Neural crest cell (in vitro differentiated cells): ENCODE measurements around the gene NUB1. TPM values are rescaled to one million over a fixed set of nuclear protein-coding genes. Genes with fewer than 3 reads are reported as not detected.

ENCODE experiments used
- DNase-seq: peaks from one replicate; pipeline ENCODE4 v3.0.0; 2021; ENCODE audit warnings: low read depth, mixed read lengths, low spot score
- H3K27ac Mint-ChIP-seq: one replicate; pipeline ENCODE4 v1.8.0; 2021; ENCODE audit warnings: mild to moderate bottlenecking, mixed read lengths; ENCODE audit not compliant: unreplicated experiment
- H3K27me3 Mint-ChIP-seq: 2 replicates; pipeline ENCODE4 v1.8.0; 2021; ENCODE audit warnings: low read depth, mild to moderate bottlenecking, mixed read lengths
- H3K36me3 Mint-ChIP-seq: 2 replicates; pipeline ENCODE4 v1.8.0; 2021; ENCODE audit warnings: low read depth, mild to moderate bottlenecking, mixed read lengths
- H3K4me1 Mint-ChIP-seq: 2 replicates; pipeline ENCODE4 v1.8.0; 2021; ENCODE audit warnings: mixed read lengths
- H3K4me3 Mint-ChIP-seq: one replicate; pipeline ENCODE4 v1.8.0; 2021; ENCODE audit warnings: mild to moderate bottlenecking, mixed read lengths
- H3K9me3 Mint-ChIP-seq: 2 replicates; pipeline ENCODE4 v1.8.0; 2021; ENCODE audit warnings: mixed read lengths
- total RNA-seq: library from RNA; stranded (reverse); gene quantifications from 2 replicates; pipeline ENCODE4 v1.2.1, GENCODE V29; 2021
- TF ChIP-seq, protein P1 (sequence below): fragments of 200-600 bp; sonication (generic); conservative IDR thresholded peaks from 2 replicates; pipeline ENCODE4 v1.5.0; 2021; ENCODE audit warnings: antibody characterized with exemption, mild to moderate bottlenecking

The NUB1 gene
- total RNA-seq, 1 donor from 2014 or later: 32.6 TPM

DNA sequence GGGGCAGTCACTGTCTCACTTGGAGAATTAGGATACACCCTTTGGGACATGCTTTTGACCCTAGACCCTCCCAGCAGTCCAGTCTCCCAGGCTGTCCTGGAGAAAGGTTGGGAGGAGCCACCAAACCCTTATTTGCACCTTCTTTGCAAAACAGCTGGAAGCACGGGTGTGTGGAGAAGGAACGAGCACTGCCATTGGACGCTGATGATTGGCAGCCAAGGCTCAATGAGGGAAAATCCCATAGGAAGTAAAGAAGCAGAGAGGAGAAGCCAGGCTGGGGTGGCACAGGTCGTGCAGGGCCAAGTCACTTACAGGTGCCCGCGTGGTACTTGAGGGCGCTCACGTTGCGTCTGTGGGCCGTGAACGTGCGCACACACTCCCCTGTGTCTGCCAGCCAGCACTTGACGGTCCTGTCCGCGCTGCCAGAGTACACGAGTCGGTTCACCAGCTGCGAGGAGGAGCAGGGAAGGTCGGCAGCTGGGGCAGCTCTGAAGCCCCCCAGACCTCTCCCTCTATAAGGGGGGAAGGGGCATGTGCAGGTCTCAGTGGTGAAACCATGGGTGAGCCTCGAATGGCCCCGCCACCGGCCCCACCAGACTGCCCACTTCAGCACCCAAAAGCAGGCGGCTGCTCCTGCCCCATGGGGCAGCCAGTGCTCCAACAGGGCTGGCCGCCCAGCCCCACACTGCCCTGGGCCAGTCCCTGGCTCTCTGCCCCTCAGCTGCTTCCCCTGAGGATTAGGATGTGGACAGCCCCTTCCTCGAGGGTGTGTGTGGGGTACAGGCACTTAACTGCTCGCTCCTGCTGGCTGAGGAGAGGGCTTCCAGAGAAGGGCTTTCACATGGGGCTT lies 43.4 kb downstream of the NUB1 start:
- TF ChIP-seq, protein P1, sequence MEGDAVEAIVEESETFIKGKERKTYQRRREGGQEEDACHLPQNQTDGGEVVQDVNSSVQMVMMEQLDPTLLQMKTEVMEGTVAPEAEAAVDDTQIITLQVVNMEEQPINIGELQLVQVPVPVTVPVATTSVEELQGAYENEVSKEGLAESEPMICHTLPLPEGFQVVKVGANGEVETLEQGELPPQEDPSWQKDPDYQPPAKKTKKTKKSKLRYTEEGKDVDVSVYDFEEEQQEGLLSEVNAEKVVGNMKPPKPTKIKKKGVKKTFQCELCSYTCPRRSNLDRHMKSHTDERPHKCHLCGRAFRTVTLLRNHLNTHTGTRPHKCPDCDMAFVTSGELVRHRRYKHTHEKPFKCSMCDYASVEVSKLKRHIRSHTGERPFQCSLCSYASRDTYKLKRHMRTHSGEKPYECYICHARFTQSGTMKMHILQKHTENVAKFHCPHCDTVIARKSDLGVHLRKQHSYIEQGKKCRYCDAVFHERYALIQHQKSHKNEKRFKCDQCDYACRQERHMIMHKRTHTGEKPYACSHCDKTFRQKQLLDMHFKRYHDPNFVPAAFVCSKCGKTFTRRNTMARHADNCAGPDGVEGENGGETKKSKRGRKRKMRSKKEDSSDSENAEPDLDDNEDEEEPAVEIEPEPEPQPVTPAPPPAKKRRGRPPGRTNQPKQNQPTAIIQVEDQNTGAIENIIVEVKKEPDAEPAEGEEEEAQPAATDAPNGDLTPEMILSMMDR: no peak
- no peak for DNase-seq
- Mint-ChIP-seq H3K4me3 (no peak overlapping the region), H3K27me3 (peaks cover 39% of the 10 kb centered on the region), H3K4me1 (peaks cover 5% of the 10 kb centered on the region), H3K9me3 (no peaks in the 10 kb centered on the region), H3K27ac (no peak overlapping the region), H3K36me3 (no peaks in the 10 kb centered on the region)

DNA sequence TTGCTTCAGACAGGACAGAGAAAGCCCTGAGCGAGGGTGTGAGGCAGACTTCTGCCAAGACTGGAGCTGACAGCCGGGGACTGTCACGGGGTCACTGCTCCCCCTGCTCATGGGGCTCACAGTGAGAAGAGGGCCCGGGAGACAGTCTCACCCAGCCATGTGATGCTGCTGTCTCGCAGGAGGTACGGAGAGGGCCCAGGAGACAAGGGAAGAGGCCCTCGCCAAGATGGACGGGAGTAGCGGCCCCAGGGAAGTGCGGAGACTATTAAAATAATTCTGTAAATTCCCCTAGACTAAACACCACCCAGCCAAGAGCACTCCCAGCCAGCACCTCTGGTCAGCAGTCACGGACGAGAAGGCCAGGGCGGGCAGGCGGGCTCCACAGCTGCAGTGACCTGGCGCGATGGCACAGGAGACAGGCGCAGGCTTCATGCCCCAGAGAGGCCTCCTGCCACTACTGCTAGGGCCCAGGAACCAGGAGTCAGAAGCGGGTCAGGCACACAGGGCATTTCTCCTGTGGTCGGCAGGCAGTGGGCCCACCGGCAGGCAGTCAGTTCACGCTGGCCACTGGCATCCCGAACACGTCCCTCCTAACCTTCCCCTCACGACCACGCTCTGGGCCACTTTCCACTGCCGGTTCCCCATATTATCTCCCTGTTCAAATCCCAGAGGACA lies 44.2 kb downstream of the NUB1 start:
- TF ChIP-seq, protein P1: no peak
- Mint-ChIP-seq H3K4me1 (peaks cover 5% of the 10 kb centered on the region), H3K27me3 (peaks cover 34% of the 10 kb centered on the region), H3K27ac (no peak overlapping the region), H3K36me3 (no peaks in the 10 kb centered on the region), H3K4me3 (no peak overlapping the region), H3K9me3 (no peaks in the 10 kb centered on the region)
- no peak for DNase-seq

DNA sequence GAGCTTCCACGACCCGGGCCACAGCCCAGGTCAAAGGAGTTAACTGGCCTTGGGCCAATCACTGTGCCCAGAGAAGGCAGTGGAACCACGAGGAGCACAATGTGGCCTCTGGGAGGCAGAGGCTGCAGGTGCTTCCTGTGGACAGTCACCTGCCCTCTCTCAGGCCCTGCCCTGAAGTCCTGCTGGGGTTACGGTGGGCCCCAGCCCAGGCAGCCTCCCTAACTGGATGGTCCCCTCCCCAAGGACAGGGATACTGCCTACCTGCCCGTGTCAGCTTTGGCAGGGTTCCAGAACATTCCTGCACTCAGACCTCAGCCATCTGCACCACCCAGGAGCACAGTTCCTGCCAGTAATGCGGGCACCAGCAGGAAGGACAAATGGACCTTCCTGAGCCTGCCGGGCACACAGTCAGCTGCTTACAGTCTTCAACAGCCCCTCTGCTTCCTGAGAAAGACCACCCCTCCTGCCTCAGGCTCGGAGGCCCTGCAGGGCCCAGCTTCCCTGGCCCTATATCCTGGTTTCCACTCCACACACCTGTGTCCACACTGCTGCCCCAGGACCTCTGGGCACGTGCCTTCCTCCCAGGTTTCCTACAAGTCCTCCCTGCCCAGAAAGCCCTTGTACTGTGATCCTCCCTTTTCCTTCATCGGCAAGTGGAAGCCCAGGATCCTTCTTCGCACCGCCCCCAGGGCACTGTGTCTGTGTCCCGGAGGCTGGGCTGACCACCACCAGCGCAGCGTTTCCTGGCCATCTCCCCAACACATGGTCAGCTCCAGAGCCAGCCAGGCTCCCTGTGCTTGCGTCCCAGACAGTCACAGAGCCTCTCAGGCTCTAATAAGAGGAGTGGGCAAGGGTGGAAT lies 44.9 kb downstream of the NUB1 start:
- no peak overlapping the region for H3K27ac Mint-ChIP-seq
- H3K36me3 Mint-ChIP-seq: no peaks in the 10 kb centered on the region
- H3K4me3 Mint-ChIP-seq: no peak overlapping the region
- no peak for DNase-seq
- peaks cover 29% of the 10 kb centered on the region for H3K27me3 Mint-ChIP-seq
- H3K4me1 Mint-ChIP-seq: peaks cover 5% of the 10 kb centered on the region
- H3K9me3 Mint-ChIP-seq: no peaks in the 10 kb centered on the region
- TF ChIP-seq, protein P1: no peak

DNA sequence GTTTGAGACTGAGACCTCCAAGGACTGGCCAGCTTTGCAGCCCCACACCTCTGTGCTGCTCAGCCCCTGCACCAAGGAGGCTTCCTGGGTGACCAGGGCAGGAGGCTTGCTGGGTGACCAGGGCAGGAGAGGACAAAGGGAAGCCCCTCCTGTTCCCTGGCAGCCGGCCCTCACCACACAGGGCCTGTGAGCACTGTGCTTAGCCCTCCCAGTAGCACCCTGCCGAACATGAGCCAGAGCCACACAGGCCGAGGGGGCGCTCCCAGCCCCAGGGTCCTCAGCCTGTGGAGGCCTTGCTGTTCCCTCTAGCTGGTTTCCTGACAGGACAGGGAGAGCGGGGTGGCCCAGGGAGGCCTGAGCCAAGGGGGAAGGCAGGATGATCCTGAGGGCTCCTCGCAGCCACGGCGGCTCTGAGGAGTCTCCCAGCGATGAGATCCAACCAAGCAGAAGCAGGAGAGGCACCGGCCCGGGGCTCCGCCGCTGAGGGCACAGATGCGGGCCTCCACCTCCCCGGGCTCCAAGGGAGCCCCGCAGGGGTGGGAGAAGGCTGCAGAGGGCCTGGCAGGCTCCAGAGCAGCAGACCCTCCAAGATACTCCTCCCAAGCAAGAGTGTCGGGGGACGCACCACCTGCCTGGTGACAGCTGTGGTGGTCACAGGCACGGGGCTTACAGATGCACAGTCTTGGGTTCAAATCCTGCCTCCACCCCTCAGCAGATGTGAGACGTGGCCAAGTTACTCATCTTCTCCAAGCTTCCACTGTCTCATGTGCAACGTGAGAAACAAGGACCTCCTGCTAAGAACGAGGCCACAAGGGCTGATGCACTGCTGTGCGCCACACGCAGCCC lies 45.8 kb downstream of the NUB1 start:
- no peak for DNase-seq
- H3K36me3 Mint-ChIP-seq: no peaks in the 10 kb centered on the region
- H3K27me3 Mint-ChIP-seq: peaks cover 22% of the 10 kb centered on the region
- H3K9me3 Mint-ChIP-seq: no peaks in the 10 kb centered on the region
- H3K4me3 Mint-ChIP-seq: no peak overlapping the region
- peaks cover 2% of the 10 kb centered on the region for H3K4me1 Mint-ChIP-seq
- TF ChIP-seq, protein P1: no peak
- H3K27ac Mint-ChIP-seq: no peak overlapping the region

DNA sequence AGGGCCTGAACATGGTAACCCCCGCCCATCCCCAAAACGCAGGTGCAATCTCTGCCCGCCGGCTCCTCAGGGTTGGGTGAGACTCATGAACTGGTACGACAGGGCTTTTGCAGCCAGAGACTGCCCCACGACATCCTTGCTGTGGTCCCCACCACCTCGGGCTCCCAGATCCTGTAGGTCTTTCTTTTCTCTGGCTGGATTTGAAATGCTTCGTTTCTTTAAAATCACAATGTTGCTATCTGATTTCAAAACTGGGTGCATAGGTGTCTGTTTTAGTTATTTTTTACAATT lies 46.3 kb downstream of the NUB1 start:
- H3K4me3 Mint-ChIP-seq: no peak overlapping the region
- peaks cover 17% of the 10 kb centered on the region for H3K27me3 Mint-ChIP-seq
- no peaks in the 10 kb centered on the region for H3K9me3 Mint-ChIP-seq
- H3K4me1 Mint-ChIP-seq: no peaks in the 10 kb centered on the region
- no peak for DNase-seq
- H3K36me3 Mint-ChIP-seq: no peaks in the 10 kb centered on the region
- no peak overlapping the region for H3K27ac Mint-ChIP-seq
- TF ChIP-seq, protein P1: no peak
